HL-60 (cell line): ENCODE measurements around the gene DIDO1.

Source experiments
- CTCF ChIP-seq: IDR thresholded peaks from one replicate; pipeline ENCODE4 v1.5.1; 2011; ENCODE audit warnings: low read length, control low read depth, inconsistent platforms; ENCODE audit not compliant: insufficient read depth
- GABPA ChIP-seq: IDR thresholded peaks from 2 replicates; pipeline ENCODE4 v1.6.1; 2012; ENCODE audit warnings: low read depth
- POLR2AphosphoS5 ChIP-seq: IDR thresholded peaks from 2 replicates; pipeline ENCODE4 v1.6.1; 2012; ENCODE audit warnings: low read depth
- REST ChIP-seq: IDR thresholded peaks from 2 replicates; pipeline ENCODE4 v1.6.1; 2012; ENCODE audit warnings: low read depth; ENCODE audit not compliant: insufficient replicate concordance
- SPI1 ChIP-seq: IDR thresholded peaks from 2 replicates; pipeline ENCODE4 v1.6.1; 2012; ENCODE audit warnings: low read depth, mild to moderate bottlenecking, borderline replicate concordance

- TF ChIP-seq CTCF (no peak), POLR2AphosphoS5 (no peak), GABPA (no peak), REST (no peak), SPI1 (no peak)
Observed at GRCh38 chr20:62831361-62831788, 94.9 kb downstream of the DIDO1 start.
